Measurements from ENCODE around the gene HUS1. TPM values are rescaled to one million over a fixed set of nuclear protein-coding genes. Genes with fewer than 3 reads are reported as not detected.

The HUS1 gene
- total and polyA plus RNA-seq, 2 of the 8 experiments (the other 6 are each of a cell fraction or from before 2014, with no cell fraction given), result 15.0 to 33.0 TPM

- Histone ChIP-seq H3K79me1 (ENCODE audit: low read depth, low read length) (no peaks in the 10 kb centered on the region), H3K79me2 (ENCODE audit: control insufficient read depth in 1 of 2, insufficient read depth in 2 of 2, low read length in 2 of 2) (no peaks in the 10 kb centered on the region), H4K5ac (ENCODE audit: insufficient read length, low read depth, low read length) (no peak overlapping the region), H3K23me2 (ENCODE audit: low read depth, low read length) (no peaks in the 10 kb centered on the region), H2BK5ac (ENCODE audit: low read depth, low read length) (no peak overlapping the region), H3K56ac (replicated peaks; ENCODE audit: insufficient read length, low read depth, low read length) (no peak overlapping the region), H2BK20ac (ENCODE audit: low read length) (no peak overlapping the region), H3K27ac (ENCODE audit: low read depth, low read length) (no peak overlapping the region), H4K8ac (ENCODE audit: extremely low read depth, insufficient read depth, low read length) (no peak overlapping the region), H3K4me3 (ENCODE audit: extremely low read depth in 1 of 4, insufficient read depth in 2 of 4, low read depth in 3 of 4, low read length in 4 of 4) (no peak overlapping the region), H3K18ac (ENCODE audit: extremely low read depth, low read length) (no peak overlapping the region), H3K23ac (ENCODE audit: insufficient read length) (no peak overlapping the region), H3K27me3 (replicated peaks in 1 of 4; ENCODE audit: control insufficient read depth in 3 of 4, extremely low read depth in 1 of 4, insufficient read depth in 3 of 4, low read length in 3 of 4) (no peaks in the 10 kb centered on the region), H4K91ac (replicated peaks; ENCODE audit: insufficient read length, low read length) (no peak overlapping the region), H2AK5ac (ENCODE audit: low read depth, low read length) (no peak overlapping the region), H2AFZ (ENCODE audit: low read length) (no peak overlapping the region), H2BK120ac (replicated peaks; ENCODE audit: low read depth, low read length) (no peak overlapping the region), H3K4ac (replicated peaks; ENCODE audit: insufficient read length, low read depth, low read length) (no peak overlapping the region), H3K9me3 (ENCODE audit: insufficient read depth in 2 of 2, low read depth in 1 of 2, low read length in 1 of 2) (no peaks in the 10 kb centered on the region), H3K14ac (ENCODE audit: insufficient read length) (no peak overlapping the region), H2BK12ac (ENCODE audit: low read depth, low read length) (no peak overlapping the region), H3K4me1 (replicated peaks in 1 of 4; ENCODE audit: control insufficient read depth in 3 of 4, insufficient read depth in 4 of 4, low read length in 3 of 4) (no peaks in the 10 kb centered on the region; a peak in 1 of 7 replicates), H3K9ac (replicated peaks in 1 of 4; ENCODE audit: extremely low read depth in 1 of 4, low read depth in 3 of 4, low read length in 3 of 4) (no peak overlapping the region), H3K36me3 (ENCODE audit: control insufficient read depth in 2 of 4, insufficient read depth in 4 of 4, low read length in 3 of 4) (no peaks in the 10 kb centered on the region), H3K4me2 (ENCODE audit: insufficient read depth in 1 of 2, low read depth in 2 of 2, low read length in 2 of 2) (no peak overlapping the region), H2BK15ac (ENCODE audit: low read length) (no peak overlapping the region), H4K20me1 (replicated peaks in 1 of 2; ENCODE audit: control insufficient read depth in 1 of 2, insufficient read depth in 2 of 2, low read length in 2 of 2) (no peaks in the 10 kb centered on the region)
- WGBS, 2 experiments (ENCODE audit: extremely low coverage in 1 of 2, insufficient coverage in 1 of 2, insufficient read length in 1 of 2, insufficient replicate concordance in 2 of 2, low coverage in 1 of 2, low lambda C conversion rate in 2 of 2, missing lambda C conversion rate in 1 of 2), result 93% methylated on average over 18 of the region's 18 CpGs; no CpG with 5 or more reads in 1 of the 2 experiments
- FAIRE-seq, result no peak
- ChIA-PET POLR2A (ENCODE audit: partially characterized antibody) (interaction anchor here (1.2 kb wide), 1 partner anchor 18 kb away, joined by 4 read pairs; no protein-coding TSS in a partner anchor), CTCF (ENCODE audit: partially characterized antibody) (interaction anchor here (0.7 to 2.4 kb wide), 5 partner anchors 11 to 100 kb away, joined by 3 to 10 read pairs (median 3); no protein-coding TSS in a partner anchor)
- DNase-seq (ENCODE audit: low read depth in 1 of 2, low spot score in 2 of 2), result no peak
- no peak for TF ChIP-seq CTCF (IDR thresholded peaks at IDR 0.05; ENCODE audit: control extremely low read depth in 1 of 3, insufficient read depth in 1 of 3, low read depth in 1 of 3, low read length in 3 of 3)
- TF ChIP-seq POLR2A (IDR thresholded peaks at IDR 0.05; ENCODE audit: control extremely low read depth in 1 of 2, low read depth in 2 of 2, low read length in 2 of 2), result no peak
- no peak for TF ChIP-seq SP4 (IDR thresholded peaks at IDR 0.05; ENCODE audit: low read length)
- TF ChIP-seq RXRA (IDR thresholded peaks at IDR 0.05; ENCODE audit: insufficient read depth, low read depth, low read length), result no peak
- TF ChIP-seq HDAC2 (IDR thresholded peaks at IDR 0.05; ENCODE audit: borderline replicate concordance in 1 of 2, low read depth in 2 of 2, low read length in 2 of 2), result no peak
- no peak for TF ChIP-seq TCF12 (IDR thresholded peaks at IDR 0.05; ENCODE audit: low read depth, low read length)
- TF ChIP-seq NANOG (IDR thresholded peaks at IDR 0.05; ENCODE audit: insufficient read depth, low read depth, low read length, poor library complexity, severe bottlenecking), result no peak
- TF ChIP-seq SP1 (IDR thresholded peaks at IDR 0.05; ENCODE audit: low read depth, low read length), result no peak
Observed at GRCh38 chr7:47931005-47932004, 48.1 kb downstream of the HUS1 start.
